NB4 (cell line): ENCODE results near the gene REG3G.

Experiments used
- MAX ChIP-seq: IDR thresholded peaks from 2 replicates; pipeline ENCODE4 v1.6.1; 2011; ENCODE audit warnings: low read depth, low read length
- POLR2A ChIP-seq: IDR thresholded peaks from 2 replicates; pipeline ENCODE4 v1.6.1; 2011; ENCODE audit warnings: mild to moderate bottlenecking; ENCODE audit not compliant: insufficient read length; ENCODE audit errors: extremely low read depth
- TF ChIP-seq, protein P1 (sequence below): IDR thresholded peaks from one replicate; pipeline ENCODE4 v1.5.1; 2012; ENCODE audit warnings: low read depth, low read length

DNA sequence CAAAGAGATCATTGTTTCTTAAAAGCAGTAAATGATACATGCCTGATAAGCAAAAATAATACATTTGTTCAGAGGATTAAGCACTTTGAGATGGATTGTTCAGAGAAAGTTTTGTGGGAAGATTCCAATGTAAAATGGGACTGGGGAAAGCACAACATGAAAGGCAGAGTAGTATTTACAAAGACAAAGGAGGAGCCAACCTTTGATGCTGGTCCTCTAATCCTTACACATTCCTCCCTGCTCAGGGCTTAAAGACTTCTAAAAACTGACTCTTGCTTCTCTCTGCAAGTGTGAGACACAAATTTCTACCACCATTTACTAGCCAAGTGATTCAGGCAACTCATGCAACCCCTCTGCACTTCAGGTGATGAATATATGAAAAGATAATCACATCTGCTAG is 47.2 kb upstream of the REG3G start:
- TF ChIP-seq, protein P1, sequence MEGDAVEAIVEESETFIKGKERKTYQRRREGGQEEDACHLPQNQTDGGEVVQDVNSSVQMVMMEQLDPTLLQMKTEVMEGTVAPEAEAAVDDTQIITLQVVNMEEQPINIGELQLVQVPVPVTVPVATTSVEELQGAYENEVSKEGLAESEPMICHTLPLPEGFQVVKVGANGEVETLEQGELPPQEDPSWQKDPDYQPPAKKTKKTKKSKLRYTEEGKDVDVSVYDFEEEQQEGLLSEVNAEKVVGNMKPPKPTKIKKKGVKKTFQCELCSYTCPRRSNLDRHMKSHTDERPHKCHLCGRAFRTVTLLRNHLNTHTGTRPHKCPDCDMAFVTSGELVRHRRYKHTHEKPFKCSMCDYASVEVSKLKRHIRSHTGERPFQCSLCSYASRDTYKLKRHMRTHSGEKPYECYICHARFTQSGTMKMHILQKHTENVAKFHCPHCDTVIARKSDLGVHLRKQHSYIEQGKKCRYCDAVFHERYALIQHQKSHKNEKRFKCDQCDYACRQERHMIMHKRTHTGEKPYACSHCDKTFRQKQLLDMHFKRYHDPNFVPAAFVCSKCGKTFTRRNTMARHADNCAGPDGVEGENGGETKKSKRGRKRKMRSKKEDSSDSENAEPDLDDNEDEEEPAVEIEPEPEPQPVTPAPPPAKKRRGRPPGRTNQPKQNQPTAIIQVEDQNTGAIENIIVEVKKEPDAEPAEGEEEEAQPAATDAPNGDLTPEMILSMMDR, result no peak
- no peak for TF ChIP-seq POLR2A
- TF ChIP-seq MAX, result no peak
